ENCODE data around the gene APOO.

GRCh38 chrX:23822397-23822796 lies 85.3 kb downstream of the APOO start:
- TF ChIP-seq CTCF (conservative IDR thresholded peaks at IDR 0.05; ENCODE audit: low read depth, low read length) (no peak), POLR2A (IDR thresholded peaks at IDR 0.05; ENCODE audit: low read depth, low read length) (no peak), RAD21 (IDR thresholded peaks at IDR 0.05; ENCODE audit: low read length) (no peak), MXI1 (IDR thresholded peaks at IDR 0.05; ENCODE audit: borderline replicate concordance, low read depth, low read length) (no peak), CHD1 (IDR thresholded peaks at IDR 0.05; ENCODE audit: low read depth, low read length) (no peak), BHLHE40 (IDR thresholded peaks at IDR 0.05; ENCODE audit: low read depth, low read length) (no peak), CEBPB (IDR thresholded peaks at IDR 0.05; ENCODE audit: low read depth, low read length) (no peak), MAZ (IDR thresholded peaks at IDR 0.05; ENCODE audit: borderline replicate concordance, low read depth, low read length) (no peak), ELK1 (IDR thresholded peaks at IDR 0.05; ENCODE audit: borderline replicate concordance, low read depth, low read length) (no peak), RFX5 (IDR thresholded peaks at IDR 0.05; ENCODE audit: low read depth, low read length) (no peak), RCOR1 (IDR thresholded peaks at IDR 0.05; ENCODE audit: insufficient replicate concordance, low read length) (no peak)
